Urinary bladder (tissue), 4 donors: ENCODE results near the gene HAUS7. TPM values are rescaled to one million over a fixed set of nuclear protein-coding genes. Genes with fewer than 3 reads are reported as not detected.

Experiments used
- DNase-seq: peaks from one replicate; pipeline ENCODE4 v3.0.0-alpha.2; 2015; ENCODE audit errors: extremely low spot score
- H3K27ac ChIP-seq: one replicate; pipeline ENCODE4 v1.5.1; 2013; ENCODE audit warnings: low read depth, mild to moderate bottlenecking, moderate library complexity
- H3K36me3 ChIP-seq: one replicate; pipeline ENCODE4 v1.6.1; 2013; ENCODE audit warnings: mild to moderate bottlenecking, moderate library complexity; ENCODE audit not compliant: insufficient read depth
- H3K4me1 ChIP-seq: one replicate; pipeline ENCODE4 v1.6.1; 2013; ENCODE audit warnings: mild to moderate bottlenecking, moderate library complexity; ENCODE audit not compliant: insufficient read depth
- H3K4me3 ChIP-seq: one replicate; pipeline ENCODE4 v1.5.1; 2013; ENCODE audit warnings: low read depth, low read length
- WGBS: extraction: QIAGEN DNeasy Blood & Tissue Kit; methylation state at CpG from one replicate; pipeline ENCODE4 v1.1.7; 2013; 5-methylcytosine and 5-hydroxymethylcytosine counted together
- polyA plus RNA-seq: library from polyadenylated mRNA; stranded (reverse); fragments of 200-250 nt; gene quantifications from one replicate; pipeline ENCODE4 v1.2.3, GENCODE V29; 2013
- total RNA-seq: library from RNA; depleted of rRNA; stranded (reverse); fragments of >200 nt; gene quantifications from one replicate; pipeline ENCODE4 v1.2.3, GENCODE V29; 2014
- donor health status: healthy with polysubstance abuse.
- donor health status: healthy.

Gene HAUS7
- total and polyA plus RNA-seq, 2 donors: 17.1 to 26.6 TPM

- WGBS: 90% methylated on average over 13 of the region's 13 CpGs
- DNase-seq: no peak
- H3K4me1 ChIP-seq: no peaks in the 10 kb centered on the region
- H3K27ac ChIP-seq: no peak overlapping the region
- no peaks in the 10 kb centered on the region for H3K36me3 ChIP-seq
- H3K4me3 ChIP-seq: no peak overlapping the region
Observed at GRCh38 chrX:153481043-153481442, 10.7 kb upstream of the HAUS7 start.

GRCh38 chrX:153478746-153479145, 8.4 kb upstream of the HAUS7 start:
- no peak for DNase-seq
- no peaks in the 10 kb centered on the region for H3K36me3 ChIP-seq
- no peak overlapping the region for H3K4me3 ChIP-seq
- H3K4me1 ChIP-seq: no peaks in the 10 kb centered on the region
- H3K27ac ChIP-seq: no peak overlapping the region
- WGBS: 86% methylated on average over 16 of the region's 16 CpGs

- Histone ChIP-seq H3K36me3 (no peaks in the 10 kb centered on the region), H3K4me1 (no peaks in the 10 kb centered on the region), H3K27ac (no peak overlapping the region), H3K4me3 (no peak overlapping the region)
- 68% methylated on average over 9 of the region's 9 CpGs for whole genome bisulfite sequencing
- DNase-seq: no peak
Observed at GRCh38 chrX:153477901-153478300, 7.5 kb upstream of the HAUS7 start.

- H3K4me3 ChIP-seq: no peak overlapping the region
- no peaks in the 10 kb centered on the region for H3K4me1 ChIP-seq
- DNase-seq: no peak
- WGBS: 69% methylated on average over 11 of the region's 11 CpGs
- no peak overlapping the region for H3K27ac ChIP-seq
- H3K36me3 ChIP-seq: no peaks in the 10 kb centered on the region
Observed at GRCh38 chrX:153477364-153477857, 7.0 kb upstream of the HAUS7 start.

- H3K27ac ChIP-seq: no peak overlapping the region
- 45% methylated on average over 16 of the region's 16 CpGs for WGBS
- H3K4me1 ChIP-seq: no peaks in the 10 kb centered on the region
- no peak for DNase-seq
- H3K36me3 ChIP-seq: no peaks in the 10 kb centered on the region
- H3K4me3 ChIP-seq: no peak overlapping the region
Observed at GRCh38 chrX:153476666-153477363, 6.4 kb upstream of the HAUS7 start.

GRCh38 chrX:153475751-153476281, 5.4 kb upstream of the HAUS7 start:
- H3K36me3 ChIP-seq: no peaks in the 10 kb centered on the region
- H3K4me3 ChIP-seq: no peak overlapping the region
- H3K4me1 ChIP-seq: no peaks in the 10 kb centered on the region
- 90% methylated on average over 11 of the region's 11 CpGs for WGBS
- no peak for DNase-seq
- H3K27ac ChIP-seq: no peak overlapping the region

GRCh38 chrX:153475271-153475670, 4.9 kb upstream of the HAUS7 start:
- Histone ChIP-seq H3K36me3 (no peaks in the 10 kb centered on the region), H3K4me1 (no peaks in the 10 kb centered on the region), H3K27ac (no peak overlapping the region), H3K4me3 (no peak overlapping the region)
- WGBS: 88% methylated on average over 7 of the region's 7 CpGs
- no peak for DNase-seq

- Histone ChIP-seq H3K27ac (no peak overlapping the region), H3K4me3 (peak overlapping the region; percentile 24), H3K36me3 (no peaks in the 10 kb centered on the region), H3K4me1 (no peaks in the 10 kb centered on the region)
- DNase-seq: no peak
- WGBS: under 1% methylated on average over 57 of the region's 59 CpGs
Observed at GRCh38 chrX:153474718-153475117, 4.3 kb upstream of the HAUS7 start.

- H3K4me1 ChIP-seq: no peaks in the 10 kb centered on the region
- WGBS: 74% methylated on average over 10 of the region's 10 CpGs
- H3K27ac ChIP-seq: no peak overlapping the region
Observed at GRCh38 chrX:153474266-153474665, 3.9 kb upstream of the HAUS7 start.

GRCh38 chrX:153473126-153473525, 2.8 kb upstream of the HAUS7 start:
- Histone ChIP-seq H3K36me3 (no peaks in the 10 kb centered on the region), H3K4me1 (no peaks in the 10 kb centered on the region), H3K4me3 (no peak overlapping the region), H3K27ac (no peak overlapping the region)
- DNase-seq: no peak
- 96% methylated on average over 10 of the region's 10 CpGs for WGBS

More at GRCh38 chrX:153474266-153474665, 3.9 kb upstream of the HAUS7 start:
- no peak for DNase-seq
- H3K4me3 ChIP-seq: peak overlapping the region; percentile 24
- H3K36me3 ChIP-seq: no peaks in the 10 kb centered on the region

- H3K27ac ChIP-seq: no peak overlapping the region
- WGBS: 62% methylated on average over 11 of the region's 11 CpGs
- H3K4me1 ChIP-seq: no peaks in the 10 kb centered on the region
- H3K36me3 ChIP-seq: no peaks in the 10 kb centered on the region
- H3K4me3 ChIP-seq: no peak overlapping the region
- no peak for DNase-seq
Observed at GRCh38 chrX:153471663-153472280, 1.4 kb upstream of the HAUS7 start.

GRCh38 chrX:153469811-153470410, 465 bp downstream of the HAUS7 start:
- peak overlapping the region; percentile 55 for H3K4me3 ChIP-seq
- DNase-seq: no peak
- H3K36me3 ChIP-seq: no peaks in the 10 kb centered on the region
- H3K27ac ChIP-seq: no peak overlapping the region
- under 1% methylated on average over 32 of the region's 32 CpGs for WGBS
- H3K4me1 ChIP-seq: no peaks in the 10 kb centered on the region

- DNase-seq: no peak
- H3K36me3 ChIP-seq: no peaks in the 10 kb centered on the region
- no peaks in the 10 kb centered on the region for H3K4me1 ChIP-seq
- WGBS: 59% methylated on average over 12 of the region's 12 CpGs
- no peak overlapping the region for H3K27ac ChIP-seq
- H3K4me3 ChIP-seq: no peak overlapping the region
Observed at GRCh38 chrX:153468008-153468580, 2.3 kb downstream of the HAUS7 start.
